Heart left ventricle (tissue), 16 donors: Measurements from ENCODE around the gene PRICKLE2. TPM values are rescaled to one million over a fixed set of nuclear protein-coding genes. Genes with fewer than 3 reads are reported as not detected.
A peak's percentile ranks its signal among the peaks of the same experiment; 100 is the strongest.

Experiments used
- ATAC-seq, 4 donors: fragments of 200-7000 bp; cut with Tn5 transposase; one replicate each; pipeline ENCODE4 v1.9.1; 2020 to 2022; ENCODE audit warnings: moderate library complexity in 4 of 4, mild to moderate bottlenecking in 3 of 4, moderate number of reproducible peaks in 1 of 4
- DNase-seq, 5 donors: peaks; one replicate each; pipeline ENCODE4 v3.0.0-alpha.2; 2020
- H3K27ac ChIP-seq, 12 donors: fragments of 200-600 bp; sonication (generic) in 4 of 12; one replicate each; pipeline versions ENCODE4 v1.5.0 to v1.8.0; 2016 to 2022; ENCODE audit warnings: mild to moderate bottlenecking in 2 of 12
- H3K27me3 ChIP-seq, 9 donors: fragments of 200-600 bp; sonication (generic) in 2 of 9; one replicate each; pipeline versions ENCODE4 v1.5.1 to v1.8.0; 2016 to 2022; ENCODE audit warnings: mild to moderate bottlenecking in 3 of 9
- H3K36me3 ChIP-seq, 9 donors: fragments of 200-600 bp; sonication (generic) in 2 of 9; one replicate each; pipeline versions ENCODE4 v1.5.0 to v1.8.0; 2018 to 2022; ENCODE audit warnings: mild to moderate bottlenecking in 2 of 9
- H3K4me1 ChIP-seq, 12 donors: fragments of 200-600 bp; sonication (generic) in 4 of 12; one replicate each; pipeline versions ENCODE4 v1.5.0 to v1.8.0; 2016 to 2022; ENCODE audit warnings: mild to moderate bottlenecking in 3 of 12
- H3K4me3 ChIP-seq, 12 donors: fragments of 200-600 bp; sonication (generic) in 4 of 12; one replicate each; pipeline versions ENCODE4 v1.5.0 to v1.8.0; 2017 to 2022; ENCODE audit warnings: mild to moderate bottlenecking in 9 of 12, moderate library complexity in 4 of 12
- H3K9me3 ChIP-seq, 12 donors: fragments of 200-600 bp; sonication (generic) in 4 of 12; one replicate each; pipeline versions ENCODE4 v1.5.0 to v1.8.0; 2016 to 2022; ENCODE audit warnings: mild to moderate bottlenecking in 1 of 12
- CTCF ChIP-seq, 12 donors: fragments of 200-600 bp; sonication (generic) in 4 of 12; IDR thresholded peaks; one replicate each; pipeline versions ENCODE4 v1.5.0 to v1.8.0; 2018 to 2022; ENCODE audit warnings: antibody characterized with exemption in 12 of 12, mild to moderate bottlenecking in 5 of 12
- POLR2A ChIP-seq, 2 donors: fragments of 450-650 bp; IDR thresholded peaks; one replicate each; pipeline ENCODE4 v1.6.1; 2017; ENCODE audit warnings: antibody characterized with exemption in 2 of 2, mild to moderate bottlenecking in 2 of 2, moderate library complexity in 2 of 2
- WGBS, 4 donors: extraction: QIAGEN DNeasy Blood & Tissue Kit in 2 of 4; methylation state at CpG; one replicate each; pipeline versions ENCODE4 v1.1.5 to v1.1.7; 2013 to 2018; 5-methylcytosine and 5-hydroxymethylcytosine counted together
- intact Hi-C, 10 donors: fragments of 100-400 bp; cut with DNase I; formaldehyde crosslinking; loops; one replicate each; pipeline versions ENCODE4 v1.11.1 to v1.14.2; 2022
- polyA plus RNA-seq, 2 donors: library from polyadenylated mRNA; stranded (reverse); fragments of 200-250 nt; gene quantifications; one replicate each; pipeline ENCODE4 v1.2.3, GENCODE V29; 2013
- total RNA-seq, 9 donors: library from RNA; depleted of rRNA in 2 of 9; stranded (reverse); fragments of >200 nt in 2 of 9; fragmentation: NEBNext Ultra II Directional in 3 of 9; extraction: Animal tissue kit (Norgen Biotek cat#: 25700) in 3 of 9; gene quantifications; one replicate each; pipeline versions ENCODE4 v1.1.0 to v1.2.4, GENCODE V29; 2016 to 2023
- donor health status: ischemic (EF 13 %, LVEDD 7.1; RV severe dilation, severe dysfunction).
- donor health status: healthy with polysubstance abuse.
- donor health status: DM: no; HTN: yes; CAD: no.
- donor health status: DM: no; HTN: no; CAD: no.
- donor health status: ischemic (EF 25% LVEDD 6.9; RV normal size, moderate dysfunction).
- donor health status: ischemic (EF 25% LVEDD 5.7; RV mildly dilated, moderate dysfunction).
- donor health status: healthy.
- donor health status: DM: yes; HTN: yes; CAD: no.
- donor health status: ischemic (EF 35%, LVEDD 5.7; RV mildly dilated, moderate dysfunction).
- donor health status: nonischemic (EF 11% LVEDD 7.7; RV severe dilation, severe dysfunction).
- donor health status: DM: yes; HTN: yes; CAD: no.
- donor health status: PGD.
- donor health status: ischemic (EF 29% LVEDD 5.4; RV normal size, mild dysfunction).
- donor health status: nonischemic (EF 23%, LVEDD 6.1; RV moderate dilation, normal function).

The PRICKLE2 gene
- total and polyA plus RNA-seq, 11 donors: 1.5 to 15.2 (median 7.3) TPM

GRCh38 chr3:64161481-64161952 is 63.7 kb downstream of the PRICKLE2 start:
- 12 to 29% (median 21%) methylated on average over 2 of the region's 2 CpGs for WGBS, 4 donors
- peak; percentile 61 to 90 (median 72) for ATAC-seq
- TF ChIP-seq POLR2A (IDR thresholded peaks at IDR 0.05): no peak
- TF ChIP-seq CTCF (IDR thresholded peaks at IDR 0.05): no peak
- intact Hi-C loops: loop anchor here in 7 of 10 donors (5.0 to 10.0 kb wide), 5 partner anchors 53 to 233 kb away; no protein-coding TSS in a partner anchor
- H3K27ac ChIP-seq: peak overlapping the region in 11 of 12 donors; percentile 27 to 75 (median 54)
- no peaks in the 10 kb centered on the region for H3K9me3 ChIP-seq
- no peak for DNase-seq
- H3K36me3 ChIP-seq: peaks cover 0 to 46% (median 23%) of the 10 kb centered on the region in 9 donors
- H3K27me3 ChIP-seq: no peaks in the 10 kb centered on the region
- H3K4me3 ChIP-seq: no peak overlapping the region
- H3K4me1 ChIP-seq: peaks cover 0 to 47% (median 23%) of the 10 kb centered on the region in 12 donors

- peaks cover 0 to 55% (median 28%) of the 10 kb centered on the region in 9 donors for H3K36me3 ChIP-seq
- DNase-seq (no peak), ATAC-seq (no peak)
- intact Hi-C loops: loop anchor here in 7 of 10 donors (5.0 to 10.0 kb wide), 5 partner anchors 55 to 235 kb away; no protein-coding TSS in a partner anchor
- no peak for TF ChIP-seq CTCF (IDR thresholded peaks at IDR 0.05)
- TF ChIP-seq POLR2A (IDR thresholded peaks at IDR 0.05): no peak
- 92 to 95% (median 92%) methylated on average over 8 of the region's 8 CpGs for WGBS, 4 donors
- H3K27ac ChIP-seq: peak overlapping the region in 3 of 12 donors; percentile 54 to 66 (median 59)
- peaks cover 0 to 41% (median 25%) of the 10 kb centered on the region in 12 donors for H3K4me1 ChIP-seq
- no peak overlapping the region for H3K4me3 ChIP-seq
- no peaks in the 10 kb centered on the region for H3K27me3 ChIP-seq
- no peaks in the 10 kb centered on the region for H3K9me3 ChIP-seq
Observed at GRCh38 chr3:64160000-64160695, 65.1 kb downstream of the PRICKLE2 start.

GRCh38 chr3:64158334-64158733 is 66.9 kb downstream of the PRICKLE2 start:
- no peak overlapping the region for H3K4me3 ChIP-seq
- peak overlapping the region in 1 of 12 donors; percentile 55 for H3K27ac ChIP-seq
- peaks cover 0 to 32% (median 22%) of the 10 kb centered on the region in 12 donors for H3K4me1 ChIP-seq
- peaks cover 0 to 65% (median 28%) of the 10 kb centered on the region in 9 donors for H3K36me3 ChIP-seq
- H3K27me3 ChIP-seq: no peaks in the 10 kb centered on the region
- TF ChIP-seq CTCF (IDR thresholded peaks at IDR 0.05) (no peak), POLR2A (IDR thresholded peaks at IDR 0.05) (no peak)
- WGBS, 4 donors: 91 to 97% (median 93%) methylated on average over 3 of the region's 3 CpGs
- intact Hi-C loops: no loop called here
- DNase-seq (no peak), ATAC-seq (no peak)
- no peaks in the 10 kb centered on the region for H3K9me3 ChIP-seq
